OCI-LY7 (cell line): Measurements from ENCODE around the gene CDK6.

Experiments
- EZH2phosphoT487 ChIP-seq: fragments of 200-600 bp; sonication (generic); IDR thresholded peaks from 2 replicates; pipeline ENCODE4 v1.6.1; 2018; ENCODE audit warnings: low read depth, borderline replicate concordance, mild to moderate bottlenecking, mixed run types, antibody characterized with exemption, low read length, moderate library complexity, mixed read lengths
- TF ChIP-seq, protein P1 (sequence below): fragments of 200-600 bp; sonication (generic); conservative IDR thresholded peaks from 2 replicates; pipeline ENCODE4 v1.5.1; 2014; ENCODE audit warnings: mild to moderate bottlenecking, antibody characterized with exemption, low read length, moderate library complexity, mixed read lengths

DNA sequence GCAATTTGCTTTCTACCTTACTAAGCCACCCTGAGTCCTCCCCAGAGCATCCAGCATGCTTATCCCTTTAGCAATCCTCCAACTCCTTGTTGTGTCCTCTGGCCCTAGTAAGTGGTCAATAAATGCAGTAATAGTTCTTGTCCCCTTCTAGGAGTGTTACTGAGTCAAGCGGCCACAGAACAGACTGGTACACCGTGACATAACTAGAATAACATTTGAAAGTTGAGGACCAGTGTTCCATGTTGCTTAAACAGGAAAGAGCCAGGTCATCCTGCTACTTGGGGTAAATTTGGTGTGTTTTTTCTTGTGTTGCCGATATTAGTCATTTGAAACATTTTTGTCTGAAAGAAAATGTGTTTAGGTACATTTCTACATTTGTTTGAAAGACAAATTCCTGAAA lies 4.8 kb upstream of the CDK6 start:
- TF ChIP-seq, protein P1, sequence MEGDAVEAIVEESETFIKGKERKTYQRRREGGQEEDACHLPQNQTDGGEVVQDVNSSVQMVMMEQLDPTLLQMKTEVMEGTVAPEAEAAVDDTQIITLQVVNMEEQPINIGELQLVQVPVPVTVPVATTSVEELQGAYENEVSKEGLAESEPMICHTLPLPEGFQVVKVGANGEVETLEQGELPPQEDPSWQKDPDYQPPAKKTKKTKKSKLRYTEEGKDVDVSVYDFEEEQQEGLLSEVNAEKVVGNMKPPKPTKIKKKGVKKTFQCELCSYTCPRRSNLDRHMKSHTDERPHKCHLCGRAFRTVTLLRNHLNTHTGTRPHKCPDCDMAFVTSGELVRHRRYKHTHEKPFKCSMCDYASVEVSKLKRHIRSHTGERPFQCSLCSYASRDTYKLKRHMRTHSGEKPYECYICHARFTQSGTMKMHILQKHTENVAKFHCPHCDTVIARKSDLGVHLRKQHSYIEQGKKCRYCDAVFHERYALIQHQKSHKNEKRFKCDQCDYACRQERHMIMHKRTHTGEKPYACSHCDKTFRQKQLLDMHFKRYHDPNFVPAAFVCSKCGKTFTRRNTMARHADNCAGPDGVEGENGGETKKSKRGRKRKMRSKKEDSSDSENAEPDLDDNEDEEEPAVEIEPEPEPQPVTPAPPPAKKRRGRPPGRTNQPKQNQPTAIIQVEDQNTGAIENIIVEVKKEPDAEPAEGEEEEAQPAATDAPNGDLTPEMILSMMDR: no peak
- TF ChIP-seq EZH2phosphoT487: no peak
